B cell (primary cell): ENCODE data around the gene SPATA21.

Experiments
- EZH2 ChIP-seq: IDR thresholded peaks from 2 replicates; pipeline ENCODE4 v1.6.1; 2012; ENCODE audit warnings: borderline replicate concordance, low read depth, mild to moderate bottlenecking, moderate library complexity, low read length; ENCODE audit not compliant: insufficient read depth, poor library complexity, severe bottlenecking
- TF ChIP-seq, protein P1 (sequence below): fragments of 200-600 bp; IDR thresholded peaks from one replicate; pipeline ENCODE4 v1.8.0; 2022; ENCODE audit warnings: antibody characterized with exemption, mild to moderate bottlenecking

DNA sequence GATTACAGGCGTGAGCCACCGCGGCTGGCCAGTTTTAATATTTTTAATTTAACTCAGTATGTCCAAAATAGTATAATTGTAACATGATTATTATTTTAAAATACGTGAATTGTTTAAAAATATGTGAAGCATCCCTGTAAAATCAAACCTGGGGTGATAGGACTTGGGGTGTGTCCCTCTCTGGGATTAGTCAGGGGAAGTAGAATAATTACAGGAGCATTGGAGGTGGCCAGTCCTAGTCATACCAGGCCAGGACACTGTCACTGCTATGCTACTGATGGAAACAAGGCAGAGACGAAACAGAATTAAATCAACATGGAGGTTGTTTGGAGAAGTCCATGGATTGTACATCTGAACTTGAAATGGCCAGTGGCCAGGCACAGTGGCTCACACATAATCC lies 53.3 kb downstream of the SPATA21 start:
- TF ChIP-seq EZH2, result no peak
- TF ChIP-seq, protein P1, sequence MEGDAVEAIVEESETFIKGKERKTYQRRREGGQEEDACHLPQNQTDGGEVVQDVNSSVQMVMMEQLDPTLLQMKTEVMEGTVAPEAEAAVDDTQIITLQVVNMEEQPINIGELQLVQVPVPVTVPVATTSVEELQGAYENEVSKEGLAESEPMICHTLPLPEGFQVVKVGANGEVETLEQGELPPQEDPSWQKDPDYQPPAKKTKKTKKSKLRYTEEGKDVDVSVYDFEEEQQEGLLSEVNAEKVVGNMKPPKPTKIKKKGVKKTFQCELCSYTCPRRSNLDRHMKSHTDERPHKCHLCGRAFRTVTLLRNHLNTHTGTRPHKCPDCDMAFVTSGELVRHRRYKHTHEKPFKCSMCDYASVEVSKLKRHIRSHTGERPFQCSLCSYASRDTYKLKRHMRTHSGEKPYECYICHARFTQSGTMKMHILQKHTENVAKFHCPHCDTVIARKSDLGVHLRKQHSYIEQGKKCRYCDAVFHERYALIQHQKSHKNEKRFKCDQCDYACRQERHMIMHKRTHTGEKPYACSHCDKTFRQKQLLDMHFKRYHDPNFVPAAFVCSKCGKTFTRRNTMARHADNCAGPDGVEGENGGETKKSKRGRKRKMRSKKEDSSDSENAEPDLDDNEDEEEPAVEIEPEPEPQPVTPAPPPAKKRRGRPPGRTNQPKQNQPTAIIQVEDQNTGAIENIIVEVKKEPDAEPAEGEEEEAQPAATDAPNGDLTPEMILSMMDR, result no peak
